Hepatic stellate cell (primary cell): ENCODE results near the gene GABBR1.

ENCODE experiments used
- DNase-seq: peaks from one replicate; pipeline ENCODE4 v3.0.0; 2011; ENCODE audit warnings: low spot score

Gene GABBR1

GRCh38 chr6:29527126-29527525 is 105.9 kb downstream of the GABBR1 start:
- no peak for DNase-seq

GRCh38 chr6:29525311-29525639 is 107.7 kb downstream of the GABBR1 start:
- no peak for DNase-seq

GRCh38 chr6:29524444-29525310 is 108.3 kb downstream of the GABBR1 start:
- no peak for DNase-seq

GRCh38 chr6:29524044-29524443 is 108.9 kb downstream of the GABBR1 start:
- DNase-seq: no peak

- DNase-seq: no peak
Measured at GRCh38 chr6:29522227-29522626, 110.8 kb downstream of the GABBR1 start.

GRCh38 chr6:29521006-29521680 is 111.8 kb downstream of the GABBR1 start:
- no peak for DNase-seq

GRCh38 chr6:29520232-29520631 is 112.8 kb downstream of the GABBR1 start:
- no peak for DNase-seq

- no peak for DNase-seq
Measured at GRCh38 chr6:29519291-29520010, 113.5 kb downstream of the GABBR1 start.

- DNase-seq: no peak
Measured at GRCh38 chr6:29517728-29518440, 115.1 kb downstream of the GABBR1 start.

- DNase-seq: no peak
Measured at GRCh38 chr6:29517245-29517644, 115.7 kb downstream of the GABBR1 start.

- no peak for DNase-seq
Measured at GRCh38 chr6:29516108-29516507, 116.9 kb downstream of the GABBR1 start.

GRCh38 chr6:29510746-29511300 is 122.2 kb downstream of the GABBR1 start:
- DNase-seq: no peak

GRCh38 chr6:29510202-29510601 is 122.8 kb downstream of the GABBR1 start:
- DNase-seq: no peak
